ENCODE results near the gene GGTA1. TPM values are rescaled to one million over a fixed set of nuclear protein-coding genes. Genes with fewer than 3 reads are reported as not detected.
A peak's percentile ranks its signal among the peaks of the same experiment; 100 is the strongest.

The GGTA1 gene
- polyA plus RNA-seq, 2 donors, result 24.2 to 26.5 TPM

DNA sequence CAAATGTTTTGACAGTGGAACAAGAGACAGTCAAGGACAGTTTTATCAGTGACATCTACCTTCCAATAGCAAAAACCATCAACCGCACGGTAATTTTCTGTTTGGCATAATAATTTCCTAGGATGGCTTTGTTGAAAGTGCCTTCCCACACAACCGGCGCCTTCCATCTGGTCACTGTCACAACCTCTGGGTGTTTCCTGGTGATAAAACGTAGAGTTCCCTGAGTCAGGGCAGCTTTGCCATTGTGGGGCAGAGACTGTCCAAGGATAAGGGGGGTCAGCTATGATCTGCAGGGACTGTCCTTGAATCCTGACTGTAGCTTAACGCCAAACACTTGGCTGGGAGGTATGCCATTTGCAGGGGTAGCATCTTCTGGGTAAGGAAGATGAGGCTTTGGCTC, 47.6 kb downstream of the GGTA1 start:
- no peaks in the 10 kb centered on the region for H3K36me3 ChIP-seq (ENCODE audit: control insufficient read depth in 2 of 2, insufficient read depth in 2 of 2, low read length in 1 of 2)
- no peaks in the 10 kb centered on the region for H3K9me3 ChIP-seq (ENCODE audit: control insufficient read depth in 2 of 2, insufficient read depth in 1 of 2, low read depth in 1 of 2, low read length in 1 of 2)
- 91 to 92% methylated on average over 6 of the region's 6 CpGs for WGBS, 2 donors
- no peaks in the 10 kb centered on the region for H3K27me3 ChIP-seq (ENCODE audit: control insufficient read depth in 1 of 2, insufficient read depth in 2 of 2, low read length in 2 of 2)
- peaks cover 0 to 5% of the 10 kb centered on the region in 2 donors for H3K4me1 ChIP-seq (ENCODE audit: control insufficient read depth in 2 of 2, insufficient read depth in 2 of 2, low read length in 1 of 2)
- no peak overlapping the region for H3K4me3 ChIP-seq (ENCODE audit: low read depth in 1 of 2, low read length in 2 of 2)
- H3K27ac ChIP-seq (ENCODE audit: low read depth in 2 of 2, low read length in 1 of 2), result no peak overlapping the region

DNA sequence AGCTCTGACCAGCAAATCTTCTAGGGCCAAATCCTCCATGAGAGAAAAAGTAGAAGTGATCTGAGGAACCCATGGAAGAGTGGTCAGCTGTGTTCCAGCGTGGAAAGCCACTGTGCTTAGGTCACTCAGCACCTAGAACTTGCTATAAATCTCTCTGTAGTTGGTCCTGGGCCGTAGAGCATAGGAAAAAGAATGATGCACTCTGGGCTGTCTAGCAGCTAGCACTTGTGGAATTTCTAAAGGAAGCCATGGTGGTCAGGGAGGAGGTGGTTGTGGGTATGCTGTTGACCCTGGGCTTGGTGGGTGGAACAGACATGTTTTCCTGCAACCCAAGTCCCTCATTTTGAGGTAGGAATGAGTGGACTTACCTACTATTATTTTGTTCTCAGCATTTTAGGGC, 48.1 kb downstream of the GGTA1 start:
- Histone ChIP-seq H3K9me3 (ENCODE audit: control insufficient read depth in 2 of 2, insufficient read depth in 1 of 2, low read depth in 1 of 2, low read length in 1 of 2) (no peaks in the 10 kb centered on the region), H3K4me3 (ENCODE audit: low read depth in 1 of 2, low read length in 2 of 2) (no peak overlapping the region), H3K36me3 (ENCODE audit: control insufficient read depth in 2 of 2, insufficient read depth in 2 of 2, low read length in 1 of 2) (no peaks in the 10 kb centered on the region), H3K27me3 (ENCODE audit: control insufficient read depth in 1 of 2, insufficient read depth in 2 of 2, low read length in 2 of 2) (no peaks in the 10 kb centered on the region), H3K4me1 (ENCODE audit: control insufficient read depth in 2 of 2, insufficient read depth in 2 of 2, low read length in 1 of 2) (peaks cover 0 to 5% of the 10 kb centered on the region in 2 donors), H3K27ac (ENCODE audit: low read depth in 2 of 2, low read length in 1 of 2) (no peak overlapping the region)
- 52 to 67% methylated on average over 2 of the region's 2 CpGs for WGBS, 2 donors

DNA sequence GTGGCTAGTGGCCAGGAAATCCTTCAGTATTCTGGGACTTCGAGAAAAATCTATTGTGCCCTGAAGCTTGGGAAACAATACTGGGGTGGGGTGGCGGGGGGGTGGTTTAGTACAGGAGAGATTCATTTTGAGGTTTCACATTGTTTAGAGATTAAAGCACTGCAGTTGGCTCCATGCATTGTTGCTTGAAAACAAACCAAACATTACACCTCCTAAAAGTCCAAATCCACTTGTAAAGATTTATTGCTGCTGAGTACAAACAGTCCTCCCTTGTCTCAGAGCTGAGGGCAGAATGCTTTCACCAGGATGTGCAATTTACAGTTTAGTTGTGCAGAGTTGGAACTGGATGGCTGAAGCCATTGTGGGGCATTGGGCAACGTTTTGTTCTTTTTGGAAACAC, 49.4 kb downstream of the GGTA1 start:
- Histone ChIP-seq H3K27ac (ENCODE audit: low read depth in 2 of 2, low read length in 1 of 2) (peak overlapping the region in 1 of 2 donors; percentile 27), H3K4me1 (ENCODE audit: control insufficient read depth in 2 of 2, insufficient read depth in 2 of 2, low read length in 1 of 2) (peaks cover 0 to 5% of the 10 kb centered on the region in 2 donors), H3K27me3 (ENCODE audit: control insufficient read depth in 1 of 2, insufficient read depth in 2 of 2, low read length in 2 of 2) (no peaks in the 10 kb centered on the region), H3K36me3 (ENCODE audit: control insufficient read depth in 2 of 2, insufficient read depth in 2 of 2, low read length in 1 of 2) (no peaks in the 10 kb centered on the region), H3K4me3 (ENCODE audit: low read depth in 1 of 2, low read length in 2 of 2) (no peak overlapping the region), H3K9me3 (ENCODE audit: control insufficient read depth in 2 of 2, insufficient read depth in 1 of 2, low read depth in 1 of 2, low read length in 1 of 2) (no peaks in the 10 kb centered on the region)
- 38 to 42% methylated on average over 3 of the region's 3 CpGs for WGBS, 2 donors

GRCh38 chr9:121449786-121450185, 49.9 kb downstream of the GGTA1 start:
- WGBS, 2 donors, result 57 to 83% methylated on average over 2 of the region's 2 CpGs
- H3K27ac ChIP-seq (ENCODE audit: low read depth in 2 of 2, low read length in 1 of 2), result no peak overlapping the region
- H3K27me3 ChIP-seq (ENCODE audit: control insufficient read depth in 1 of 2, insufficient read depth in 2 of 2, low read length in 2 of 2), result no peaks in the 10 kb centered on the region
- peaks cover 0 to 5% of the 10 kb centered on the region in 2 donors for H3K4me1 ChIP-seq (ENCODE audit: control insufficient read depth in 2 of 2, insufficient read depth in 2 of 2, low read length in 1 of 2)
- no peaks in the 10 kb centered on the region for H3K9me3 ChIP-seq (ENCODE audit: control insufficient read depth in 2 of 2, insufficient read depth in 1 of 2, low read depth in 1 of 2, low read length in 1 of 2)
- H3K4me3 ChIP-seq (ENCODE audit: low read depth in 1 of 2, low read length in 2 of 2), result no peak overlapping the region
- H3K36me3 ChIP-seq (ENCODE audit: control insufficient read depth in 2 of 2, insufficient read depth in 2 of 2, low read length in 1 of 2), result no peaks in the 10 kb centered on the region

DNA sequence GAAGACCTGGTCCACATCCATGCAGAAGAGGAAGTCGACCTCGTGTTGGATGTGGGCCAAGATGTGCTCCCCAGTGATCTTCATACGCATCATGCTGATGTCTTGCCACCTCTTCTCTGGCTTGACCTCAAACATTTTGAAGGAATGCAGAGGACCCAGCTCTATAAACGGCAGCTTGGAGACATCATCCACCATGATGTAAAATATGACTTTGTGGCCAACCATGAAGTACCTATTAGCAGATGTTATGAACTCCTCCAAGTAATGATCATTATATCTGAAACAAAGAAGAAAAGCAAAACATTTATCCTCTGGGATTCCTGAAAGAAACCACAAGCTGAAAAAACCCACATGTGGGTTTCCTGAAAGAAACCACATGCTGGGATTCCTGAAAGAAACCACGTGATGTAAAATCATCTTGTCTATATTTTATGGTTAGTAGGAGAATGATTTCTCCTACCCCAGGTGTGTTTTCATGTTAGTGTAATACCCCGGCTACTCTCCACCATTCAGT, 52.3 kb downstream of the GGTA1 start:
- peaks cover 0 to 2% of the 10 kb centered on the region in 2 donors for H3K4me1 ChIP-seq (ENCODE audit: control insufficient read depth in 2 of 2, insufficient read depth in 2 of 2, low read length in 1 of 2)
- WGBS, 2 donors, result 71 to 75% methylated on average over 6 of the region's 6 CpGs
- H3K4me3 ChIP-seq (ENCODE audit: low read depth in 1 of 2, low read length in 2 of 2), result no peak overlapping the region
- H3K9me3 ChIP-seq (ENCODE audit: control insufficient read depth in 2 of 2, insufficient read depth in 1 of 2, low read depth in 1 of 2, low read length in 1 of 2), result no peaks in the 10 kb centered on the region
- no peaks in the 10 kb centered on the region for H3K27me3 ChIP-seq (ENCODE audit: control insufficient read depth in 1 of 2, insufficient read depth in 2 of 2, low read length in 2 of 2)
- H3K36me3 ChIP-seq (ENCODE audit: control insufficient read depth in 2 of 2, insufficient read depth in 2 of 2, low read length in 1 of 2), result no peaks in the 10 kb centered on the region
- H3K27ac ChIP-seq (ENCODE audit: low read depth in 2 of 2, low read length in 1 of 2), result no peak overlapping the region

- WGBS, 2 donors, result 91 to 92% methylated on average over 3 of the region's 3 CpGs
- no peak overlapping the region for H3K4me3 ChIP-seq (ENCODE audit: low read depth in 1 of 2, low read length in 2 of 2)
- H3K9me3 ChIP-seq (ENCODE audit: control insufficient read depth in 2 of 2, insufficient read depth in 1 of 2, low read depth in 1 of 2, low read length in 1 of 2), result no peaks in the 10 kb centered on the region
- H3K27ac ChIP-seq (ENCODE audit: low read depth in 2 of 2, low read length in 1 of 2), result no peak overlapping the region
- no peaks in the 10 kb centered on the region for H3K27me3 ChIP-seq (ENCODE audit: control insufficient read depth in 1 of 2, insufficient read depth in 2 of 2, low read length in 2 of 2)
- no peaks in the 10 kb centered on the region for H3K36me3 ChIP-seq (ENCODE audit: control insufficient read depth in 2 of 2, insufficient read depth in 2 of 2, low read length in 1 of 2)
- H3K4me1 ChIP-seq (ENCODE audit: control insufficient read depth in 2 of 2, insufficient read depth in 2 of 2, low read length in 1 of 2), result peaks cover 0 to 2% of the 10 kb centered on the region in 2 donors
Observed at GRCh38 chr9:121445986-121446385, 53.7 kb downstream of the GGTA1 start.

- no peaks in the 10 kb centered on the region for H3K4me1 ChIP-seq (ENCODE audit: control insufficient read depth in 2 of 2, insufficient read depth in 2 of 2, low read length in 1 of 2)
- no peak overlapping the region for H3K27ac ChIP-seq (ENCODE audit: low read depth in 2 of 2, low read length in 1 of 2)
- no peak overlapping the region for H3K4me3 ChIP-seq (ENCODE audit: low read depth in 1 of 2, low read length in 2 of 2)
- no peaks in the 10 kb centered on the region for H3K27me3 ChIP-seq (ENCODE audit: control insufficient read depth in 1 of 2, insufficient read depth in 2 of 2, low read length in 2 of 2)
- no peaks in the 10 kb centered on the region for H3K36me3 ChIP-seq (ENCODE audit: control insufficient read depth in 2 of 2, insufficient read depth in 2 of 2, low read length in 1 of 2)
- 83 to 93% methylated on average over 7 of the region's 7 CpGs for WGBS, 2 donors
- H3K9me3 ChIP-seq (ENCODE audit: control insufficient read depth in 2 of 2, insufficient read depth in 1 of 2, low read depth in 1 of 2, low read length in 1 of 2), result no peaks in the 10 kb centered on the region
Observed at GRCh38 chr9:121443981-121444380, 55.7 kb downstream of the GGTA1 start.

GRCh38 chr9:121441165-121441564, 58.5 kb downstream of the GGTA1 start:
- H3K4me1 ChIP-seq (ENCODE audit: control insufficient read depth in 2 of 2, insufficient read depth in 2 of 2, low read length in 1 of 2), result no peaks in the 10 kb centered on the region
- H3K9me3 ChIP-seq (ENCODE audit: control insufficient read depth in 2 of 2, insufficient read depth in 1 of 2, low read depth in 1 of 2, low read length in 1 of 2), result no peaks in the 10 kb centered on the region
- H3K27me3 ChIP-seq (ENCODE audit: control insufficient read depth in 1 of 2, insufficient read depth in 2 of 2, low read length in 2 of 2), result no peaks in the 10 kb centered on the region
- no peaks in the 10 kb centered on the region for H3K36me3 ChIP-seq (ENCODE audit: control insufficient read depth in 2 of 2, insufficient read depth in 2 of 2, low read length in 1 of 2)
- no peak overlapping the region for H3K27ac ChIP-seq (ENCODE audit: low read depth in 2 of 2, low read length in 1 of 2)
- WGBS, 2 donors, result 66 to 71% methylated on average over 1 of the region's 1 CpG
- H3K4me3 ChIP-seq (ENCODE audit: low read depth in 1 of 2, low read length in 2 of 2), result no peak overlapping the region

- 59 to 65% methylated on average over 8 of the region's 8 CpGs for WGBS, 2 donors
- no peak overlapping the region for H3K4me3 ChIP-seq (ENCODE audit: low read depth in 1 of 2, low read length in 2 of 2)
Observed at GRCh38 chr9:121439711-121440664, 59.7 kb downstream of the GGTA1 start.

DNA sequence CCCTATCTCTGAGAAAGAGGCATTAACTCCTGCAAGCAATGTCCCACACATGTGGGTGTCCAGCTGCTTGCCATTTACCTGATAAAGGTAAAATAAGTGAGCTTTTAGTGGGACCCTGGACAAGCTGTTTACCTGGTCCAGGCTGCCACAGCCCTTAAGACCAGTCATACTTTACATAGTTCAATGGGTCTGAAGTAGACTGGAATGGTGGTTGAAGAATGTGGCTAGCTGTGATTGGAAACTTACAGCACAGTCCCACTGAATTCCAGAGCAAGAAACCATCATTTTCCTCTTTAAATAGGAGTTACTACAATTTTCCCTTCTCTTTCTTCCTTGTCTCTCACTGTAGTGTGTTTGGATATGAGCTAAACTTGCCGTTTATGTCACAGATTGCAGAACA, 60.6 kb downstream of the GGTA1 start:
- Histone ChIP-seq H3K27me3 (ENCODE audit: control insufficient read depth in 1 of 2, insufficient read depth in 2 of 2, low read length in 2 of 2) (no peaks in the 10 kb centered on the region), H3K27ac (ENCODE audit: low read depth in 2 of 2, low read length in 1 of 2) (no peak overlapping the region), H3K4me1 (ENCODE audit: control insufficient read depth in 2 of 2, insufficient read depth in 2 of 2, low read length in 1 of 2) (no peaks in the 10 kb centered on the region), H3K4me3 (ENCODE audit: low read depth in 1 of 2, low read length in 2 of 2) (no peak overlapping the region), H3K9me3 (ENCODE audit: control insufficient read depth in 2 of 2, insufficient read depth in 1 of 2, low read depth in 1 of 2, low read length in 1 of 2) (no peaks in the 10 kb centered on the region), H3K36me3 (ENCODE audit: control insufficient read depth in 2 of 2, insufficient read depth in 2 of 2, low read length in 1 of 2) (no peaks in the 10 kb centered on the region)
- WGBS, 2 donors, result 43 to 73% methylated on average over 1 of the region's 1 CpG

More at GRCh38 chr9:121439711-121440664, 59.7 kb downstream of the GGTA1 start:
- Histone ChIP-seq H3K4me1 (ENCODE audit: control insufficient read depth in 2 of 2, insufficient read depth in 2 of 2, low read length in 1 of 2) (no peaks in the 10 kb centered on the region), H3K27ac (ENCODE audit: low read depth in 2 of 2, low read length in 1 of 2) (no peak overlapping the region), H3K36me3 (ENCODE audit: control insufficient read depth in 2 of 2, insufficient read depth in 2 of 2, low read length in 1 of 2) (no peaks in the 10 kb centered on the region), H3K27me3 (ENCODE audit: control insufficient read depth in 1 of 2, insufficient read depth in 2 of 2, low read length in 2 of 2) (no peaks in the 10 kb centered on the region), H3K9me3 (ENCODE audit: control insufficient read depth in 2 of 2, insufficient read depth in 1 of 2, low read depth in 1 of 2, low read length in 1 of 2) (no peaks in the 10 kb centered on the region)

Data from esophagus (tissue), 2 donors.